ENCODE data around the gene PTPRF. TPM values are rescaled to one million over a fixed set of nuclear protein-coding genes. Genes with fewer than 3 reads are reported as not detected.

The PTPRF gene
- total RNA-seq, 3 donors from 2014 or later (not counting 1 experiment from before 2014, with no cell fraction given) = 0.12 to 1.9 TPM; not detected in 1

DNA sequence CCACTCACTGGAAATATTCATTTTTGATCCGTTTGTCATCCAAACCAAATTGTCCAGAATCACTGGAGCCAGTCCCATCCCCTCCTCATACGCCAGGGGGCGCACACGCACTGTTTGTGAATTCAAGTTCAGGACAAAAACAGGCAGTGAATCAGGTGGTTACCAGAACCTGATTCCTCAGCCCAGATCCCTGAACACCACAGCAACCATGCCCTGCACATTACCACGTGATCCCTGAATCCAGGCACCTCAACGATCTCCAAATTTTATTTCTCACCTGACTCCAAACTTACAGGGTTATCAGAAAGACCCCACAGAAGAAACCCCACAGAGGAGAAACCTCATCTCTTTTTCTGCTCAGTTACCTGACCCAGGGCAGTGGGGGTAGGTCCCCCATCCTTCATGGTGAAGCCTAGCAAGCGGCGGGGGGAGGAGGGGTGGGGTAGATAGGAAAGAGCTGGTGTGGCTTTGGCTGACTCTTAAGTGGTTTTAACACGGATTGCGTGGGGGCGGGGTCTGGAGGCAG lies 1.4 kb upstream of the PTPRF start:
- intact Hi-C loops (cut with micrococcal nuclease) = loop anchor here (1.0 kb wide), 2 partner anchors 405 to 507 kb away; no protein-coding TSS in a partner anchor
- ATAC-seq = peak; percentile 66 to 73 (median 67)
- H3K9me3 Mint-ChIP-seq = no peaks in the 10 kb centered on the region
- WGBS (ENCODE audit: insufficient coverage) = 15% methylated on average over 11 of the region's 11 CpGs
- H3K4me1 ChIP-seq (ENCODE audit: control insufficient read depth, insufficient read depth, low read length) = peaks cover 13% of the 10 kb centered on the region
- DNase-seq = peak; percentile 75 to 89
- no peaks in the 10 kb centered on the region for H3K9me3 ChIP-seq (ENCODE audit: control insufficient read depth, insufficient read depth, low read length)
- no peak overlapping the region for H3K4me3 ChIP-seq (ENCODE audit: low read length)
- H3K27ac ChIP-seq (ENCODE audit: low read length) = no peak overlapping the region
- H3K4me1 Mint-ChIP-seq = peaks cover 15 to 32% of the 10 kb centered on the region in 2 donors
- TF ChIP-seq, protein P1, sequence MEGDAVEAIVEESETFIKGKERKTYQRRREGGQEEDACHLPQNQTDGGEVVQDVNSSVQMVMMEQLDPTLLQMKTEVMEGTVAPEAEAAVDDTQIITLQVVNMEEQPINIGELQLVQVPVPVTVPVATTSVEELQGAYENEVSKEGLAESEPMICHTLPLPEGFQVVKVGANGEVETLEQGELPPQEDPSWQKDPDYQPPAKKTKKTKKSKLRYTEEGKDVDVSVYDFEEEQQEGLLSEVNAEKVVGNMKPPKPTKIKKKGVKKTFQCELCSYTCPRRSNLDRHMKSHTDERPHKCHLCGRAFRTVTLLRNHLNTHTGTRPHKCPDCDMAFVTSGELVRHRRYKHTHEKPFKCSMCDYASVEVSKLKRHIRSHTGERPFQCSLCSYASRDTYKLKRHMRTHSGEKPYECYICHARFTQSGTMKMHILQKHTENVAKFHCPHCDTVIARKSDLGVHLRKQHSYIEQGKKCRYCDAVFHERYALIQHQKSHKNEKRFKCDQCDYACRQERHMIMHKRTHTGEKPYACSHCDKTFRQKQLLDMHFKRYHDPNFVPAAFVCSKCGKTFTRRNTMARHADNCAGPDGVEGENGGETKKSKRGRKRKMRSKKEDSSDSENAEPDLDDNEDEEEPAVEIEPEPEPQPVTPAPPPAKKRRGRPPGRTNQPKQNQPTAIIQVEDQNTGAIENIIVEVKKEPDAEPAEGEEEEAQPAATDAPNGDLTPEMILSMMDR (IDR thresholded peaks at IDR 0.05) = peak; percentile 96
- H3K36me3 ChIP-seq (ENCODE audit: control insufficient read depth, insufficient read depth, low read length) = no peaks in the 10 kb centered on the region
- peaks cover 20% of the 10 kb centered on the region for H3K27me3 ChIP-seq (ENCODE audit: control insufficient read depth, insufficient read depth, low read length)
- H3K27me3 Mint-ChIP-seq (ENCODE audit: low read depth in 2 of 2) = peaks cover 47 to 57% of the 10 kb centered on the region in 2 donors
- H3K4me3 Mint-ChIP-seq = peak overlapping the region; percentile 22
- no peak overlapping the region for H3K27ac Mint-ChIP-seq
- H3K36me3 Mint-ChIP-seq = no peaks in the 10 kb centered on the region

- Histone ChIP-seq H3K9me3 (ENCODE audit: control insufficient read depth, insufficient read depth, low read length) (no peaks in the 10 kb centered on the region), H3K27me3 (ENCODE audit: control insufficient read depth, insufficient read depth, low read length) (peaks cover 20% of the 10 kb centered on the region), H3K4me1 (ENCODE audit: control insufficient read depth, insufficient read depth, low read length) (peaks cover 13% of the 10 kb centered on the region), H3K27ac (ENCODE audit: low read length) (no peak overlapping the region), H3K4me3 (ENCODE audit: low read length) (peak overlapping the region; percentile 15), H3K36me3 (ENCODE audit: control insufficient read depth, insufficient read depth, low read length) (no peaks in the 10 kb centered on the region)
- intact Hi-C loops (cut with micrococcal nuclease) = no loop called here
- ATAC-seq (peak in 2 of 3 donors; percentile 64), DNase-seq (peak in 1 of 2 donors; percentile 46)
- Mint-ChIP-seq H3K4me1 (peaks cover 15 to 32% of the 10 kb centered on the region in 2 donors), H3K27me3 (ENCODE audit: low read depth in 2 of 2) (peaks cover 39 to 45% of the 10 kb centered on the region in 2 donors), H3K27ac (peak overlapping the region in 1 of 2 donors; percentile 69), H3K9me3 (no peaks in the 10 kb centered on the region), H3K36me3 (no peaks in the 10 kb centered on the region), H3K4me3 (peak overlapping the region; percentile 93)
- TF ChIP-seq, protein P1 (IDR thresholded peaks at IDR 0.05) = no peak
- WGBS (ENCODE audit: insufficient coverage) = under 1% methylated on average over 98 of the region's 102 CpGs
Observed at GRCh38 chr1:43531107-43531905, 623 bp downstream of the PTPRF start.

DNA sequence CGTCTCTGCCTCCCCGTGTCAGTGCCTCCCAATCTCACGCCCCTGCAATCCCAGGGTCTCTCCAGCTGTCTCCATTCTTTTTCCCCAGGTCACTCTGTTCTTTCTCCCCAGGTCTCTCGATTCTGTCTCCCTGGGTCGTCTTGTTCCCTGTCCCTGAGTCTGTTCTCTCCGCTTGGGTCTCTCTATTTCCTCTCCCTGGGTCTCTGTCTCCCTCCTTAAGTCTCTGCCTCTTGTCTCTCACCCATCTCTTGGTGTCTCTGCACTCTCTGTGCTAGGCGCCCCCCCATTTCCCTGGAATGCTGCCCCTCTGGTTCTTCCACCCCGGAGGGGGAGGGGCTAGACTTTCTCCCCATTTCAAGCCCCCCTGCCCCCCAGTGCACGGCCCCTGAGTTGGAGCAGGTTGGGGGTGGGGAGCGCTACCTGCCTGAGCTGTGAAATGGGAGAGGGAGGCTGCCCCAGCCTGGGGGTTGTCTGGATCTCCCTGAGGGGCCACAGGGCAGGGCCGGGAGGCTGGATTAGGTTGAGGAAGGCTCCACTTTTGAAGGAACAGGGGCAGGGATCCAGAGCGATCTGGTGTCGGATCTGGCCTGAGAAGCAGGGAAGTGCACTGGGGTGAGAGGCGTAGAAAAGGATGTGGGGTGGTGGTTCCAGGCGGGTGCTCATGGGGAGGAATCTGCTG lies 1.4 kb downstream of the PTPRF start:
- Mint-ChIP-seq H3K4me1 (peaks cover 15 to 32% of the 10 kb centered on the region in 2 donors), H3K27me3 (ENCODE audit: low read depth in 2 of 2) (peaks cover 39 to 45% of the 10 kb centered on the region in 2 donors), H3K27ac (peak overlapping the region in 1 of 2 donors; percentile 69), H3K9me3 (no peaks in the 10 kb centered on the region), H3K36me3 (no peaks in the 10 kb centered on the region), H3K4me3 (peak overlapping the region; percentile 93)
- peaks cover 20% of the 10 kb centered on the region for H3K27me3 ChIP-seq (ENCODE audit: control insufficient read depth, insufficient read depth, low read length)
- TF ChIP-seq, protein P1 (IDR thresholded peaks at IDR 0.05) = no peak
- peaks cover 13% of the 10 kb centered on the region for H3K4me1 ChIP-seq (ENCODE audit: control insufficient read depth, insufficient read depth, low read length)
- H3K27ac ChIP-seq (ENCODE audit: low read length) = no peak overlapping the region
- intact Hi-C loops (cut with micrococcal nuclease) = no loop called here
- ATAC-seq = no peak
- DNase-seq = no peak
- 60% methylated on average over 15 of the region's 15 CpGs for WGBS (ENCODE audit: insufficient coverage)
- H3K36me3 ChIP-seq (ENCODE audit: control insufficient read depth, insufficient read depth, low read length) = no peaks in the 10 kb centered on the region
- peak overlapping the region; percentile 15 for H3K4me3 ChIP-seq (ENCODE audit: low read length)
- H3K9me3 ChIP-seq (ENCODE audit: control insufficient read depth, insufficient read depth, low read length) = no peaks in the 10 kb centered on the region
